ENCODE data around the gene EP400.

DNA sequence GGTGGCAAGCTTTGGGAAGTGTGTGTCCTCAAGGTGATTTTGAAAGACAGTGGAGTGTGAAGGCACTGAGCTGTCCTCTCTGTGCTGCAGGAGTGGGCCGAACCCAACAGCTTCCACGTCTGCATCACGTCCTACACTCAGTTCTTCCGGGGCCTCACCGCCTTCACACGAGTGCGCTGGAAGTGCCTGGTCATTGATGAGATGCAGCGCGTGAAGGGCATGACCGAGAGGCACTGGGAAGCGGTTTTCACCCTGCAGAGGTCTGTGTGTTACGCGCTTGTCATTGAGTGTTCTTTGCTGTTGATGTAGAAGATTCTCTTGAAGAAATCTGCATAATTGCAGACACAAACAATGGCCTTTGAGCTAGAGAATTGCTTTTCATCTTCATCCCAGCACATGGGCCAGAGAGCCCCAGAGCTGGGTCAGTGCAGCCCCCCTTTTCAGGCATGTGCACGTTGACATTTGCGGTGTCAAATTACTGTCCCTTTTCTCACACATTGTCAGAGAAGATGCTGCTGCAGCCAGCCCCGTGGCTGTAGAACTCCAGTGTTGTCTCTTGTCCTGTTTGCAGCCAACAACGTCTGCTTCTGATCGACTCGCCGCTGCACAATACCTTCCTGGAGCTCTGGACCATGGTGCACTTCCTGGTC is 63.3 kb downstream of the EP400 start:
- TF ChIP-seq GATA2 (IDR thresholded peaks at IDR 0.05; ENCODE audit: low read depth, low read length) (no peak), GATA3 (IDR thresholded peaks at IDR 0.05; ENCODE audit: low read depth, low read length) (no peak)

Measured in SH-SY5Y (cell line).